Stomach (tissue), 4 donors: ENCODE data around the gene SNAP25.

Source experiments
- CTCF ChIP-seq, 7 experiments: fragments of 450-650 bp in 4 of 7; fragments of 200-600 bp in 3 of 7; sonication (generic) in 3 of 7; IDR thresholded peaks; one replicate each; pipeline ENCODE4 v1.5.1; 2016 to 2019; ENCODE audit warnings: antibody characterized with exemption in 7 of 7, control low read depth in 2 of 7, mild to moderate bottlenecking in 1 of 7
- EP300 ChIP-seq: sonication (generic); formaldehyde crosslinking; IDR thresholded peaks from one replicate; pipeline ENCODE4 v1.6.1; 2017; ENCODE audit warnings: antibody characterized with exemption
- POLR2A ChIP-seq, 4 donors: fragments of 450-650 bp; IDR thresholded peaks; one replicate each; pipeline ENCODE4 v1.6.1; 2016; ENCODE audit warnings: antibody characterized with exemption in 4 of 4, control low read depth in 2 of 4, mild to moderate bottlenecking in 1 of 4, moderate library complexity in 1 of 4
- POLR2AphosphoS5 ChIP-seq, 3 donors: sonication (generic); formaldehyde crosslinking; IDR thresholded peaks; one replicate each; pipeline ENCODE4 v1.6.1; 2016; ENCODE audit warnings: antibody characterized with exemption in 3 of 3

DNA sequence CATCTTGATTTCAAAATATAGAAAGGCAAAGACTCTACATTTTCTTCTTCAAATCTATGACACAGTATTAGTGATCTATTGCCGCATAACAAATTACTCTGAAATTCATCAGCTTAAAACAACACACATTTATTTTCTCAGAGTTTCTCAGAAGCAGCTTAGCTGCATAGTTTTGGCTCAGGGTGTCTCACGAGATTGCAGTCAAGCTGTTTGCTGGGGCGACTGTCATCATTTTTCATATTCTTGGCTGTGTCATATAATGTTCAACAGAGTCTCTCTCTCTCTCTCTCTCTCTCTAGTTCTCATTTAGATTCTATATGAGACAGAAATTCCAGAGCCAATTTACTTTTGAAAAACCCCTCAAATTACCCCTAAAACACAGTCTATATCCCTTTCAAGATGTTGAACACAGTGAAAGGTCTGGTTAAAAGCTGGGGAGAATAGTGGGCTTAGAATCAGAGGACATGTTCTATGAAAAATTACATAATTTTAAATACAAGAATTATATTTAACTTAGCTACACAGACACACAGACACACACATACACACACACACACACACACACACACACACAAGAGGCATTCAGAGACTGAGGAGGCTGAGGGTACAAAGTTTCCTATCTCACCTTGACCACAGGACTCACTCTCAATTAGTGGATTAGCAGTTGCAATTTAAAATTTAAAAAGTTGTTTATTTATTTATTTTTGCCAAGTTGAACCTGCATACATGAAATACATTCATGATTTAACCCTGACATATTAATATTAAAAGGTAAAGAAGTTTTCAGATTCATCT is 128.7 kb downstream of the SNAP25 start:
- TF ChIP-seq CTCF (IDR thresholded peaks at IDR 0.05) (no peak), POLR2AphosphoS5 (IDR thresholded peaks at IDR 0.05) (no peak), POLR2A (IDR thresholded peaks at IDR 0.05) (no peak), EP300 (no peak)
